ENCODE measurements around the gene SIGLEC6.

SIGLEC6 gene

GRCh38 chr19:51541458-51542357 lies 10.2 kb upstream of the SIGLEC6 start:
- TF ChIP-seq TAF1 (IDR thresholded peaks at IDR 0.05; ENCODE audit: low read depth, low read length) (no peak), SPI1 (IDR thresholded peaks at IDR 0.05; ENCODE audit: low read depth, low read length) (no peak), POLR2AphosphoS5 (IDR thresholded peaks at IDR 0.05; ENCODE audit: low read depth, low read length) (no peak), POU2F2 (IDR thresholded peaks at IDR 0.05; ENCODE audit: low read depth, low read length) (no peak), PAX5 (IDR thresholded peaks at IDR 0.05; ENCODE audit: insufficient read depth, low read length, severe bottlenecking) (no peak), POLR2A (IDR thresholded peaks at IDR 0.05; ENCODE audit: low read depth, low read length) (no peak)
- FAIRE-seq (no peak), DNase-seq (ENCODE audit: insufficient read length, low spot score) (no peak)

- FAIRE-seq, result no peak
- TF ChIP-seq PAX5 (IDR thresholded peaks at IDR 0.05; ENCODE audit: insufficient read depth, low read length, severe bottlenecking) (no peak), SPI1 (IDR thresholded peaks at IDR 0.05; ENCODE audit: low read depth, low read length) (no peak), POLR2AphosphoS5 (IDR thresholded peaks at IDR 0.05; ENCODE audit: low read depth, low read length) (no peak), POU2F2 (IDR thresholded peaks at IDR 0.05; ENCODE audit: low read depth, low read length) (no peak), POLR2A (IDR thresholded peaks at IDR 0.05; ENCODE audit: low read depth, low read length) (no peak), TAF1 (IDR thresholded peaks at IDR 0.05; ENCODE audit: low read depth, low read length) (no peak)
Observed at GRCh38 chr19:51539821-51540366, 8.4 kb upstream of the SIGLEC6 start.

GRCh38 chr19:51535535-51535934 lies 4.1 kb upstream of the SIGLEC6 start:
- no peak for FAIRE-seq
- no peak for TF ChIP-seq POLR2A (IDR thresholded peaks at IDR 0.05; ENCODE audit: low read depth, low read length)
- TF ChIP-seq POU2F2 (IDR thresholded peaks at IDR 0.05; ENCODE audit: low read depth, low read length), result no peak
- TF ChIP-seq POLR2AphosphoS5 (IDR thresholded peaks at IDR 0.05; ENCODE audit: low read depth, low read length), result no peak
- TF ChIP-seq SPI1 (IDR thresholded peaks at IDR 0.05; ENCODE audit: low read depth, low read length), result peak; percentile 70
- DNase-seq (ENCODE audit: insufficient read length, low spot score), result no peak

More at GRCh38 chr19:51539821-51540366, 8.4 kb upstream of the SIGLEC6 start:
- no peak for DNase-seq (ENCODE audit: insufficient read length, low spot score)

- TF ChIP-seq PAX5 (IDR thresholded peaks at IDR 0.05; ENCODE audit: insufficient read depth, low read length, severe bottlenecking) (no peak), SPI1 (IDR thresholded peaks at IDR 0.05; ENCODE audit: low read depth, low read length) (no peak), POU2F2 (IDR thresholded peaks at IDR 0.05; ENCODE audit: low read depth, low read length) (no peak), TAF1 (IDR thresholded peaks at IDR 0.05; ENCODE audit: low read depth, low read length) (no peak), POLR2A (IDR thresholded peaks at IDR 0.05; ENCODE audit: low read depth, low read length) (no peak), POLR2AphosphoS5 (IDR thresholded peaks at IDR 0.05; ENCODE audit: low read depth, low read length) (no peak)
- no peak for DNase-seq (ENCODE audit: insufficient read length, low spot score)
Observed at GRCh38 chr19:51530616-51531015, 854 bp downstream of the SIGLEC6 start.

GRCh38 chr19:51529301-51529700 lies 2.2 kb downstream of the SIGLEC6 start:
- FAIRE-seq, result no peak
- DNase-seq (ENCODE audit: insufficient read length, low spot score), result no peak
- TF ChIP-seq POLR2A (IDR thresholded peaks at IDR 0.05; ENCODE audit: low read depth, low read length) (no peak), POU2F2 (IDR thresholded peaks at IDR 0.05; ENCODE audit: low read depth, low read length) (no peak), SPI1 (IDR thresholded peaks at IDR 0.05; ENCODE audit: low read depth, low read length) (no peak), PAX5 (IDR thresholded peaks at IDR 0.05; ENCODE audit: insufficient read depth, low read length, severe bottlenecking) (no peak), TAF1 (IDR thresholded peaks at IDR 0.05; ENCODE audit: low read depth, low read length) (no peak), POLR2AphosphoS5 (IDR thresholded peaks at IDR 0.05; ENCODE audit: low read depth, low read length) (no peak)

More at GRCh38 chr19:51530616-51531015, 854 bp downstream of the SIGLEC6 start:
- FAIRE-seq, result no peak

- no peak for TF ChIP-seq POU2F2 (IDR thresholded peaks at IDR 0.05; ENCODE audit: low read depth, low read length)
- no peak for TF ChIP-seq POLR2AphosphoS5 (IDR thresholded peaks at IDR 0.05; ENCODE audit: low read depth, low read length)
- no peak for TF ChIP-seq POLR2A (IDR thresholded peaks at IDR 0.05; ENCODE audit: low read depth, low read length)
- no peak for TF ChIP-seq TAF1 (IDR thresholded peaks at IDR 0.05; ENCODE audit: low read depth, low read length)
- no peak for TF ChIP-seq SPI1 (IDR thresholded peaks at IDR 0.05; ENCODE audit: low read depth, low read length)
- FAIRE-seq (no peak), DNase-seq (ENCODE audit: insufficient read length, low spot score) (no peak)
Observed at GRCh38 chr19:51525651-51526050, 5.8 kb downstream of the SIGLEC6 start.

- FAIRE-seq (no peak), DNase-seq (ENCODE audit: insufficient read length, low spot score) (no peak)
- TF ChIP-seq POLR2A (IDR thresholded peaks at IDR 0.05; ENCODE audit: low read depth, low read length), result no peak
- TF ChIP-seq POLR2AphosphoS5 (IDR thresholded peaks at IDR 0.05; ENCODE audit: low read depth, low read length), result no peak
- TF ChIP-seq SPI1 (IDR thresholded peaks at IDR 0.05; ENCODE audit: low read depth, low read length), result no peak
- no peak for TF ChIP-seq PAX5 (IDR thresholded peaks at IDR 0.05; ENCODE audit: insufficient read depth, low read length, severe bottlenecking)
- no peak for TF ChIP-seq TAF1 (IDR thresholded peaks at IDR 0.05; ENCODE audit: low read depth, low read length)
- TF ChIP-seq POU2F2 (IDR thresholded peaks at IDR 0.05; ENCODE audit: low read depth, low read length), result no peak
Observed at GRCh38 chr19:51524666-51525264, 6.7 kb downstream of the SIGLEC6 start.

GRCh38 chr19:51521781-51522180 lies 9.7 kb downstream of the SIGLEC6 start:
- FAIRE-seq (no peak), DNase-seq (ENCODE audit: insufficient read length, low spot score) (no peak)
- TF ChIP-seq SPI1 (IDR thresholded peaks at IDR 0.05; ENCODE audit: low read depth, low read length), result no peak

- no peak for FAIRE-seq
- TF ChIP-seq POLR2AphosphoS5 (IDR thresholded peaks at IDR 0.05; ENCODE audit: low read depth, low read length), result no peak
- TF ChIP-seq TAF1 (IDR thresholded peaks at IDR 0.05; ENCODE audit: low read depth, low read length), result no peak
- no peak for TF ChIP-seq POU2F2 (IDR thresholded peaks at IDR 0.05; ENCODE audit: low read depth, low read length)
- TF ChIP-seq SPI1 (IDR thresholded peaks at IDR 0.05; ENCODE audit: low read depth, low read length), result no peak
- no peak for TF ChIP-seq PAX5 (IDR thresholded peaks at IDR 0.05; ENCODE audit: insufficient read depth, low read length, severe bottlenecking)
- no peak for TF ChIP-seq POLR2A (IDR thresholded peaks at IDR 0.05; ENCODE audit: low read depth, low read length)
- DNase-seq (ENCODE audit: insufficient read length, low spot score), result no peak
Observed at GRCh38 chr19:51521357-51521756, 10.1 kb downstream of the SIGLEC6 start.
